IMR-90 (cell line): Measurements from ENCODE around the gene AKAP8L. TPM values are rescaled to one million over a fixed set of nuclear protein-coding genes. Genes with fewer than 3 reads are reported as not detected.

ENCODE experiments used
- ATAC-seq: fragments of 200-7000 bp; cut with Tn5 transposase; 2 replicates; pipeline ENCODE4 v1.9.1; 2020; ENCODE audit warnings: low read depth, mild to moderate bottlenecking, moderate library complexity
- BruUV-seq: library from RNA; stranded (reverse); fragments of 400-500 nt; replicated peaks from 2 replicates; lab custom pipeline; 2021; lab: Mats Ljungman, UMichigan
- CTCF ChIA-PET: fragments of 300-600 bp; formaldehyde crosslinking; extraction: SDS; loops from one replicate; lab custom pipeline; 2021; ENCODE audit warnings: antibody characterized with exemption; lab: Yijun Ruan, JAX
- POLR2A ChIA-PET: fragments of 300-600 bp; sonication (Branson Sonifier 250); formaldehyde crosslinking; loops from one replicate; lab custom pipeline; 2022; ENCODE audit warnings: antibody characterized with exemption; ENCODE audit not compliant: unreplicated experiment; lab: Charles Lee
- DNase-seq: peaks from one replicate; pipeline ENCODE4 v3.0.0; 2013
- H2AFZ ChIP-seq: replicated peaks from 2 replicates; pipeline ENCODE3; 2013; ENCODE audit warnings: low read length, mild to moderate bottlenecking; ENCODE audit not compliant: poor library complexity
- H2AK5ac ChIP-seq: 2 replicates; pipeline ENCODE4 v1.6.1; 2013; ENCODE audit warnings: low read depth, low read length, inconsistent platforms
- H2AK9ac ChIP-seq: replicated peaks from 2 replicates; pipeline ENCODE3; 2013; ENCODE audit warnings: mild to moderate bottlenecking, low read depth, low read length, moderate library complexity; ENCODE audit not compliant: poor library complexity
- H2BK120ac ChIP-seq: 2 replicates; pipeline ENCODE4 v1.6.1; 2013; ENCODE audit warnings: low read depth, low read length, inconsistent platforms
- H2BK15ac ChIP-seq: 3 replicates; pipeline ENCODE4 v1.6.1; 2013; ENCODE audit warnings: low read depth, low read length, inconsistent platforms
- H2BK20ac ChIP-seq: 2 replicates; pipeline ENCODE4 v1.6.1; 2013; ENCODE audit warnings: low read depth, mild to moderate bottlenecking, inconsistent platforms, low read length, moderate library complexity
- H2BK5ac ChIP-seq: 2 replicates; pipeline ENCODE4 v1.6.1; 2013; ENCODE audit warnings: mild to moderate bottlenecking, low read depth, low read length, inconsistent platforms; ENCODE audit not compliant: poor library complexity, severe bottlenecking
- H3K14ac ChIP-seq: replicated peaks from 2 replicates; pipeline ENCODE4 v1.6.1; 2013; ENCODE audit warnings: low read depth, low read length, inconsistent platforms
- H3K18ac ChIP-seq: 2 replicates; pipeline ENCODE4 v1.6.1; 2013; ENCODE audit warnings: low read depth, low read length, control low read depth
- H3K23ac ChIP-seq: 2 replicates; pipeline ENCODE4 v1.6.1; 2013; ENCODE audit warnings: low read depth, low read length, inconsistent platforms
- H3K27ac ChIP-seq: 2 replicates; pipeline ENCODE4 v1.5.1; 2013; ENCODE audit warnings: mild to moderate bottlenecking, control low read depth, low read length; ENCODE audit not compliant: insufficient read depth
- H3K27me3 ChIP-seq: 2 replicates; pipeline ENCODE4 v1.6.1; 2013; ENCODE audit warnings: low read length; ENCODE audit not compliant: control insufficient read depth, insufficient read depth
- H3K36me3 ChIP-seq: 2 replicates; pipeline ENCODE4 v1.6.1; 2013; ENCODE audit warnings: low read length, mixed read lengths; ENCODE audit not compliant: control insufficient read depth, insufficient read depth
- H3K4ac ChIP-seq: 2 replicates; pipeline ENCODE4 v1.6.1; 2013; ENCODE audit warnings: low read depth, low read length, inconsistent platforms
- H3K4me1 ChIP-seq: 2 replicates; pipeline ENCODE4 v1.6.1; 2013; ENCODE audit warnings: low read length, mixed read lengths; ENCODE audit not compliant: control insufficient read depth, insufficient read depth
- H3K4me2 ChIP-seq: 2 replicates; pipeline ENCODE4 v1.6.1; 2013; ENCODE audit warnings: low read depth, mild to moderate bottlenecking, control low read depth, low read length, moderate library complexity
- H3K4me3 ChIP-seq: 2 replicates; pipeline ENCODE4 v1.5.1; 2013; ENCODE audit warnings: low read depth, mild to moderate bottlenecking, control low read depth, low read length, moderate library complexity; ENCODE audit not compliant: insufficient read depth
- H3K56ac ChIP-seq: 2 replicates; pipeline ENCODE4 v1.6.1; 2013; ENCODE audit warnings: low read length, inconsistent platforms; ENCODE audit not compliant: insufficient read depth; ENCODE audit errors: extremely low read depth
- H3K79me1 ChIP-seq, 2 experiments: 2 replicates each; pipeline ENCODE4 v1.6.1; 2013; ENCODE audit warnings: low read length in 2 of 2, inconsistent platforms in 1 of 2, low read depth in 1 of 2
- H3K9ac ChIP-seq: 2 replicates; pipeline ENCODE4 v1.6.1; 2013; ENCODE audit warnings: low read depth, low read length, control low read depth
- H3K9me1 ChIP-seq: 2 replicates; pipeline ENCODE4 v1.6.1; 2013; ENCODE audit warnings: low read length, inconsistent platforms; ENCODE audit not compliant: insufficient read depth
- H3K9me3 ChIP-seq: 2 replicates; pipeline ENCODE4 v1.6.1; 2013; ENCODE audit warnings: low read length; ENCODE audit not compliant: control insufficient read depth, insufficient read depth
- H4K20me1 ChIP-seq: 2 replicates; pipeline ENCODE4 v1.6.1; 2013; ENCODE audit warnings: low read length, inconsistent platforms; ENCODE audit not compliant: insufficient read depth
- H4K5ac ChIP-seq: 2 replicates; pipeline ENCODE4 v1.6.1; 2013; ENCODE audit warnings: mild to moderate bottlenecking, low read depth, low read length, control low read depth
- H4K8ac ChIP-seq, 2 experiments: 2 replicates each; pipeline ENCODE4 v1.6.1; 2013; ENCODE audit warnings: low read depth in 2 of 2, low read length in 2 of 2, control low read depth in 1 of 2, inconsistent platforms in 1 of 2
- H4K91ac ChIP-seq: 2 replicates; pipeline ENCODE4 v1.6.1; 2013; ENCODE audit warnings: low read depth, low read length, inconsistent platforms; ENCODE audit not compliant: insufficient read depth
- BHLHE40 ChIP-seq: fragments of 150-350 bp; IDR thresholded peaks from 2 replicates; pipeline ENCODE4 v1.6.1; 2016; ENCODE audit warnings: mild to moderate bottlenecking, low read depth, low read length
- CEBPB ChIP-seq: IDR thresholded peaks from 2 replicates; pipeline ENCODE4 v1.6.1; 2012; ENCODE audit warnings: low read depth, low read length, improper control_type of control experiment
- CHD1 ChIP-seq: IDR thresholded peaks from 2 replicates; pipeline ENCODE4 v1.6.1; 2012; ENCODE audit warnings: low read depth, low read length, improper control_type of control experiment
- CTCF ChIP-seq: conservative IDR thresholded peaks from 2 replicates; pipeline ENCODE4 v1.5.1; 2012; ENCODE audit warnings: mild to moderate bottlenecking, low read depth, low read length, improper control_type of control experiment
- ELK1 ChIP-seq: fragments of 150-350 bp; IDR thresholded peaks from 2 replicates; pipeline ENCODE4 v1.6.1; 2016; ENCODE audit warnings: low read depth, mild to moderate bottlenecking, low read length, moderate library complexity, borderline replicate concordance
- MAFK ChIP-seq: IDR thresholded peaks from 2 replicates; pipeline ENCODE4 v1.6.1; 2012; ENCODE audit warnings: low read depth, low read length, improper control_type of control experiment
- MAZ ChIP-seq: IDR thresholded peaks from 2 replicates; pipeline ENCODE4 v1.6.1; 2012; ENCODE audit warnings: low read depth, mild to moderate bottlenecking, low read length, improper control_type of control experiment, moderate library complexity, borderline replicate concordance
- NFE2L2 ChIP-seq: fragments of 150-350 bp; IDR thresholded peaks from 2 replicates; pipeline ENCODE4 v1.6.1; 2016; ENCODE audit warnings: low read depth, mild to moderate bottlenecking, low read length
- POLR2A ChIP-seq: IDR thresholded peaks from 2 replicates; pipeline ENCODE4 v1.6.1; 2012; ENCODE audit warnings: mild to moderate bottlenecking, low read depth, low read length
- RAD21 ChIP-seq: IDR thresholded peaks from 2 replicates; pipeline ENCODE4 v1.6.1; 2012; ENCODE audit warnings: low read length, improper control_type of control experiment
- RCOR1 ChIP-seq: IDR thresholded peaks from 2 replicates; pipeline ENCODE4 v1.6.1; 2012; ENCODE audit warnings: mild to moderate bottlenecking, low read length, improper control_type of control experiment; ENCODE audit not compliant: insufficient replicate concordance
- RFX5 ChIP-seq: IDR thresholded peaks from 2 replicates; pipeline ENCODE4 v1.8.0; 2012; ENCODE audit warnings: low read depth, mild to moderate bottlenecking, low read length, moderate library complexity
- SMC3 ChIP-seq: fragments of 150-350 bp; IDR thresholded peaks from 2 replicates; pipeline ENCODE4 v1.6.1; 2016; ENCODE audit warnings: low read depth, mild to moderate bottlenecking, antibody characterized with exemption, low read length, moderate library complexity
- WGBS, 2 experiments: methylation state at CpG; one replicate each; pipeline versions ENCODE4 v1.1.5 to v1.1.7; 2013; ENCODE audit warnings: missing lambda C conversion rate in 2 of 2; ENCODE audit not compliant: insufficient read length in 1 of 2; ENCODE audit errors: extremely low coverage in 2 of 2; 5-methylcytosine and 5-hydroxymethylcytosine counted together
- dilution Hi-C: fragments of 300-500 bp; cut with HindIII; formaldehyde crosslinking; loops from one replicate; pipeline ENCODE4 v1.14.3; 2018; ENCODE audit warnings: low sequenced_read_pairs; ENCODE audit not compliant: unreplicated experiment
- in situ Hi-C: fragments of 300-500 bp; cut with MboI; formaldehyde crosslinking; loops from 3 replicates; pipeline ENCODE4 v1.14.3; 2019; ENCODE audit warnings: low sequenced_read_pairs, inconsistent platforms, mixed read lengths
- intact Hi-C: fragments of 100-400 bp; cut with micrococcal nuclease; formaldehyde crosslinking; loops from 2 replicates; pipeline ENCODE4 v1.10.0; 2022
- polyA plus RNA-seq, 3 experiments: library from polyadenylated mRNA; depleted of rRNA; stranded (reverse); fragments of >200 nt; gene quantifications; 2 replicates each; pipeline ENCODE4 v1.2.3, GENCODE V29; 2012; ENCODE audit warnings: low replicate concordance in 1 of 3
- total RNA-seq: library from RNA; depleted of rRNA; stranded (reverse); fragments of >200 nt; gene quantifications from 2 replicates; pipeline ENCODE4 v1.2.3, GENCODE V29; 2012

The AKAP8L gene
- total and polyA plus RNA-seq, 2 of the 4 experiments (the other 2 are of a cell fraction), result 43.1 to 44.6 TPM

GRCh38 chr19:15448778-15449619 lies 30.2 kb upstream of the AKAP8L start:
- H4K5ac ChIP-seq, result peak overlapping the region; percentile 45
- no TSS peak for BruUV-seq
- DNase-seq (no peak), ATAC-seq (no peak)
- no peaks in the 10 kb centered on the region; the same call in 1 of the 2 replicates for H4K20me1 ChIP-seq
- H2AK5ac ChIP-seq, result peak overlapping the region; percentile 49; the same call in 1 of the 2 replicates
- H3K9me3 ChIP-seq, result no peaks in the 10 kb centered on the region
- no peak overlapping the region for H2BK120ac ChIP-seq
- POLR2A ChIA-PET, result no interaction called here
- peak overlapping the region; percentile 17; the same call in 1 of the 2 replicates for H3K9ac ChIP-seq
- H3K18ac ChIP-seq, result no peak overlapping the region
- peak overlapping the region; percentile 7; the same call in 1 of the 2 replicates for H3K27ac ChIP-seq
- no peak overlapping the region for H3K56ac ChIP-seq
- in situ Hi-C loops, result loop anchor here (25.0 kb wide), 1 partner anchor 887 kb away; the partner anchor contains the start of gene NDUFB7
- no peak overlapping the region for H4K91ac ChIP-seq
- peaks cover 0 to 6% of the 10 kb centered on the region in 2 experiments; a peak in 1 of 4 replicates for H3K79me1 ChIP-seq
- no peak overlapping the region for H2BK15ac ChIP-seq
- H3K14ac ChIP-seq, result peak overlapping the region; percentile 79; the same call in 1 of the 2 replicates
- H3K36me3 ChIP-seq, result peaks cover 8% of the 10 kb centered on the region; the same call in 1 of the 2 replicates
- peaks cover 17% of the 10 kb centered on the region for H3K9me1 ChIP-seq
- peak overlapping the region; percentile 65 for H3K4me2 ChIP-seq
- CTCF ChIA-PET, result interaction anchor here (0.5 kb wide), 1 partner anchor 282 kb away, joined by 3 read pairs; no protein-coding TSS in a partner anchor
- H2AK9ac ChIP-seq, result peak overlapping the region; percentile 96
- 3% methylated on average over 5 of the region's 43 CpGs; no CpG with 5 or more reads in 1 of the 2 experiments for WGBS, 2 experiments
- peaks cover 7% of the 10 kb centered on the region; the same call in 1 of the 2 replicates for H3K4me1 ChIP-seq
- no peak overlapping the region for H2BK5ac ChIP-seq
- peak overlapping the region; percentile 11 to 81; a peak in 3 of 4 replicates for H4K8ac ChIP-seq
- peak overlapping the region; percentile 64; the same call in 1 of the 2 replicates for H3K23ac ChIP-seq
- peak overlapping the region; percentile 95 for H2AFZ ChIP-seq
- intact Hi-C loops, result no loop called here
- peak overlapping the region; percentile 60 for H3K4me3 ChIP-seq
- H3K4ac ChIP-seq, result peak overlapping the region; percentile 56; the same call in 1 of the 2 replicates
- no peaks in the 10 kb centered on the region; the same call in 1 of the 2 replicates for H3K27me3 ChIP-seq
- no peak overlapping the region for H2BK20ac ChIP-seq
- dilution Hi-C loops, result no loop called here
- TF ChIP-seq MAZ (no peak), MAFK (no peak), RAD21 (no peak), RCOR1 (no peak), CHD1 (no peak), CEBPB (no peak), CTCF (no peak), BHLHE40 (no peak), SMC3 (no peak), ELK1 (no peak), RFX5 (no peak), NFE2L2 (no peak), POLR2A (no peak)
